SK-N-MC (cell line): ENCODE data around the gene FAM131A.

Experiments
- DNase-seq: peaks from one replicate; pipeline ENCODE4 v3.0.0-alpha.2; 2011; ENCODE audit warnings: low read depth, low spot score
- H3K27ac ChIP-seq: fragments of 200-600 bp; sonication (generic); 2 replicates; pipeline ENCODE4 v1.5.1; 2016; ENCODE audit warnings: mixed run types
- H3K36me3 ChIP-seq: fragments of 200-600 bp; sonication (generic); 2 replicates; pipeline ENCODE4 v1.6.1; 2017; ENCODE audit warnings: antibody characterized with exemption, low read length, mixed read lengths; ENCODE audit not compliant: insufficient read depth
- H3K4me3 ChIP-seq: fragments of 200-600 bp; sonication (generic); 2 replicates; pipeline ENCODE4 v1.5.1; 2016
- H3K9ac ChIP-seq: fragments of 200-600 bp; sonication (generic); 2 replicates; pipeline ENCODE4 v1.8.0; 2017; ENCODE audit warnings: mixed run types, mixed read lengths; ENCODE audit not compliant: insufficient read length
- H3K9me3 ChIP-seq: fragments of 200-600 bp; sonication (generic); 2 replicates; pipeline ENCODE4 v1.6.1; 2017; ENCODE audit warnings: low read depth, mild to moderate bottlenecking, antibody characterized with exemption, low read length, moderate library complexity, mixed read lengths
- EZH2 ChIP-seq: fragments of 200-600 bp; sonication (generic); IDR thresholded peaks from one replicate; pipeline ENCODE4 v1.6.1; 2017; ENCODE audit warnings: antibody characterized with exemption
- FOXP2 ChIP-seq: optimal IDR thresholded peaks from 2 replicates; pipeline ENCODE3; 2011; ENCODE audit warnings: mild to moderate bottlenecking, moderate library complexity; ENCODE audit not compliant: insufficient read depth; ENCODE audit errors: extremely low read length, control extremely low read depth
- POLR2AphosphoS5 ChIP-seq: IDR thresholded peaks from 2 replicates; pipeline ENCODE4 v1.6.1; 2012; ENCODE audit warnings: mild to moderate bottlenecking, low read depth, low read length, borderline replicate concordance

The FAM131A gene

GRCh38 chr3:184343200-184343876 lies 5.9 kb downstream of the FAM131A start:
- TF ChIP-seq EZH2 (no peak), POLR2AphosphoS5 (no peak), FOXP2 (no peak)
- H3K9ac ChIP-seq, result no peak overlapping the region
- H3K9me3 ChIP-seq, result no peaks in the 10 kb centered on the region
- H3K4me3 ChIP-seq, result no peak overlapping the region
- DNase-seq, result no peak
- peak overlapping the region; percentile 51; the same call in 1 of the 2 replicates for H3K27ac ChIP-seq
- no peaks in the 10 kb centered on the region for H3K36me3 ChIP-seq

GRCh38 chr3:184344579-184345316 lies 7.3 kb downstream of the FAM131A start:
- Histone ChIP-seq H3K9ac (no peak overlapping the region), H3K4me3 (no peak overlapping the region), H3K36me3 (no peaks in the 10 kb centered on the region), H3K9me3 (no peaks in the 10 kb centered on the region), H3K27ac (no peak overlapping the region)
- TF ChIP-seq EZH2, result no peak
- TF ChIP-seq POLR2AphosphoS5, result no peak
- TF ChIP-seq FOXP2, result no peak
- DNase-seq, result no peak

DNA sequence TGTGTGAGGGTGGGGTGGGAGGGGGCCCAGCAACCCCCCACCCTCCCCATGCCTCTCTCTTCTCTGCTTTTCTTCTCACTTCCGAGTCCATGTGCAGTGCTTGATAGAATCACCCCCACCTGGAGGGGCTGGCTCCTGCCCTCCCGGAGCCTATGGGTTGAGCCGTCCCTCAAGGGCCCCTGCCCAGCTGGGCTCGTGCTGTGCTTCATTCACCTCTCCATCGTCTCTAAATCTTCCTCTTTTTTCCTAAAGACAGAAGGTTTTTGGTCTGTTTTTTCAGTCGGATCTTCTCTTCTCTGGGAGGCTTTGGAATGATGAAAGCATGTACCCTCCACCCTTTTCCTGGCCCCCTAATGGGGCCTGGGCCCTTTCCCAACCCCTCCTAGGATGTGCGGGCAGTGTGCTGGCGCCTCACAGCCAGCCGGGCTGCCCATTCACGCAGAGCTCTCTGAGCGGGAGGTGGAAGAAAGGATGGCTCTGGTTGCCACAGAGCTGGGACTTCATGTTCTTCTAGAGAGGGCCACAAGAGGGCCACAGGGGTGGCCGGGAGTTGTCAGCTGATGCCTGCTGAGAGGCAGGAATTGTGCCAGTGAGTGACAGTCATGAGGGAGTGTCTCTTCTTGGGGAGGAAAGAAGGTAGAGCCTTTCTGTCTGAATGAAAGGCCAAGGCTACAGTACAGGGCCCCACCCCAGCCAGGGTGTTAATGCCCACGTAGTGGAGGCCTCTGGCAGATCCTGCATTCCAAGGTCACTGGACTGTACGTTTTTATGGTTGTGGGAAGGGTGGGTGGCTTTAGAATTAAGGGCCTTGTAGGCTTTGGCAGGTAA lies 8.1 kb downstream of the FAM131A start:
- Histone ChIP-seq H3K4me3 (no peak overlapping the region), H3K9ac (peak overlapping the region; percentile 25), H3K36me3 (no peaks in the 10 kb centered on the region), H3K9me3 (no peaks in the 10 kb centered on the region), H3K27ac (peak overlapping the region; percentile 27; the same call in 1 of the 2 replicates)
- DNase-seq, result no peak
- TF ChIP-seq EZH2, result no peak
- no peak; the same call in 1 of the 2 replicates for TF ChIP-seq POLR2AphosphoS5
- no peak for TF ChIP-seq FOXP2

DNA sequence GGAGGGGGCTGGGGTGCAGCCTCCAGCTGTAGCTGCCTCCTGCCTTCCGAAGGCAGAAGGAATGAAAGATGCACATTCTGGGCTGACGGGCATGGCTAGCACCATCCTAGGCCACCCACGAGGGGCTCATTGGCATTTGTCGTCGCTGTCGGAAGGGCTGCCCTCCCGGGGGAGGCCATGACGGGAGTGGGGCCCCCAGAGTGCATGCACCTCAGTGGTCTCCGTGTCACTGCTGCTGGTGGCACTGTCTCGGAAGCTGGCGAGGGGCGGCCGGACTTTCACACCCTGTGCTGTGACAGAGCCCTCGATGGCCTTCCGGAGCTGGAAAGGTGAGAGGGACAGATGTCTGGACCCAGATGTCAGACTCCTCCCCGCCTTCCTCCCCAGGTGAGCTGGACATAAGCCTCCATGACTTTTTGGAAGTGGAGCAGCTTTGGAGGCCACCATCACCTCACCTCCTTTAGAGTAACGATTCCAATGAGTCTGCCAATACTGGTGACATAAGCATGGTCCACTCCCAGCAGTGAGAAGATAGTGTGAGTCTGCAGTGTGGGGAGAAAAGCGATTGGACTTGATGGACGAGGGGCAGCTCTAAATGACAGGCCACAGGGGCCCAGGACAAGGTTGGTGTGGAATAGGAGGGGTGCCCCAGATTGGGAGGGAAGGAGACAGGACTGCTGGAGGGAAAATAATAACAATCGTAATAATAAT lies 9.2 kb downstream of the FAM131A start:
- Histone ChIP-seq H3K9ac (peak overlapping the region; percentile 3), H3K27ac (peak overlapping the region; percentile 97)
- TF ChIP-seq EZH2, result no peak
- no peak for TF ChIP-seq POLR2AphosphoS5
- no peak for TF ChIP-seq FOXP2

DNA sequence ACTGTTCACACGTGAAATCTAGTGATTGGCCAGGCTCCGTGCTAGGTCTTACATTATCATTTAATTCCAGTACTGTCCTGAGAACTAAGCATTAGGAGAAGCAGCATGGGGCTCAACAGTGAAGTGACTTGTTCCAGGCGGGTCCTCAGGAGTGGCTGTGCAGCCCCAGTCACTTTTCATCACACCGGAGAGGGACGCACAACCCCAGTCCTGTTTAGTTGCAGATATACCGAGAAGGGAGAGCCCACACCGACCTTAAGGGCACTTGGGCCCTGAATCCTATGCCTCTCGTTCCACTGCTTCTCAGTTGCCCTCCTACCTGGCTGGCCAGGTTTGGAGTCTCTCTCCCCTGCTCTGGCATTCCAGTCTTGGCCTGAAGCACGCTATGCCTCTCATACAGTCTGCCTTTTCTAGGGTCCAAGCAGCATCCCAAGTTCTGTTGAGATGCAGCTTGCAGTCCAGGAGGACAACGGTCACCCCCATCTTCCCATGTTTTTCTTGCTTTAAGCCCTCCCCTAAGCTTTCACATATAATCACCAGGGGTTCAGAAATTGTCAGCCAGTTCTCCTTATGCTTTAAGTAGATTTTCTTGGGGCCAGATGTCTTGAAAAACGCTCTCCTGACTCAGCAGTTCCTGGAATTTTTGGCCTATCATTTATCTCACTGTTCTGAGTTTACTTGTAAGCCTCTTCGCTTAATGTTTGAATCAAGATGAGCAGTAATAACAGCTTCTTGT lies 10.1 kb downstream of the FAM131A start:
- H3K9ac ChIP-seq, result peak overlapping the region; percentile 52
- H3K27ac ChIP-seq, result peak overlapping the region; percentile 97
- no peak for DNase-seq
- H3K9me3 ChIP-seq, result no peaks in the 10 kb centered on the region
- H3K4me3 ChIP-seq, result peak overlapping the region; percentile 65
- TF ChIP-seq FOXP2 (no peak), EZH2 (no peak), POLR2AphosphoS5 (no peak; the same call in 1 of the 2 replicates)
- H3K36me3 ChIP-seq, result no peaks in the 10 kb centered on the region

More for the DNA sequence above, 9.2 kb downstream of the FAM131A start:
- H3K36me3 ChIP-seq, result no peaks in the 10 kb centered on the region
- no peak for DNase-seq
- no peak overlapping the region for H3K4me3 ChIP-seq
- H3K9me3 ChIP-seq, result no peaks in the 10 kb centered on the region

DNA sequence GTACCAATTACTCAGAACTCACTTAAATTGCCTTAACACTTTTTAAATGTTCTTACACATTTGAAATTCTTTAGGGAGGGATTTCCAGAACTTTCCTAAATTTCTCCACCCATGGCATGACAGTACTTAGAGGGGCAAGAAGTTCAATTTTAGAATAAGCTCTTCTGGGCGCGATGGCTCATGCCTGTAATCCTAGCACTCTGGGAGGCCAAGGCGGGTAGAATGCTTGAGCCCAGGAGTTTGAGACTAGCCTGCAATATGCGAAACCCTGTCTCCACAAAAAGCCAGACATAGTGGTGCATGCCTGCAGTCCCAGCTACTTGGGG lies 10.6 kb downstream of the FAM131A start:
- peak overlapping the region; percentile 52 for H3K9ac ChIP-seq
- no peaks in the 10 kb centered on the region for H3K9me3 ChIP-seq
- no peaks in the 10 kb centered on the region for H3K36me3 ChIP-seq
- H3K27ac ChIP-seq, result peak overlapping the region; percentile 97
- TF ChIP-seq FOXP2 (no peak), POLR2AphosphoS5 (no peak), EZH2 (no peak)
- no peak for DNase-seq
- peak overlapping the region; percentile 65 for H3K4me3 ChIP-seq

GRCh38 chr3:184349563-184350470 lies 12.4 kb downstream of the FAM131A start:
- H3K36me3 ChIP-seq, result no peaks in the 10 kb centered on the region
- TF ChIP-seq EZH2 (no peak), POLR2AphosphoS5 (no peak), FOXP2 (no peak)

More at GRCh38 chr3:184349563-184350470, 12.4 kb downstream of the FAM131A start:
- Histone ChIP-seq H3K9me3 (no peaks in the 10 kb centered on the region), H3K27ac (no peak overlapping the region), H3K9ac (no peak overlapping the region), H3K4me3 (no peak overlapping the region)
- no peak for DNase-seq
